HG02642 (cell line): ENCODE results near the gene MCU.
"Not testable (repeated sequence)": the region's sequence is repeated elsewhere in the genome, so short reads cannot be mapped to it uniquely, and the experiment has no call there.

Experiments
- ATAC-seq: cut with Tn5 transposase; IDR thresholded peaks from one replicate; pipeline ENCODE4 v1.9.1; 2021; ENCODE audit warnings: mild to moderate bottlenecking; ENCODE audit not compliant: unreplicated experiment, poor library complexity

The MCU gene

GRCh38 chr10:72685264-72685921, 6.5 kb upstream of the MCU start:
- no peak for ATAC-seq

DNA sequence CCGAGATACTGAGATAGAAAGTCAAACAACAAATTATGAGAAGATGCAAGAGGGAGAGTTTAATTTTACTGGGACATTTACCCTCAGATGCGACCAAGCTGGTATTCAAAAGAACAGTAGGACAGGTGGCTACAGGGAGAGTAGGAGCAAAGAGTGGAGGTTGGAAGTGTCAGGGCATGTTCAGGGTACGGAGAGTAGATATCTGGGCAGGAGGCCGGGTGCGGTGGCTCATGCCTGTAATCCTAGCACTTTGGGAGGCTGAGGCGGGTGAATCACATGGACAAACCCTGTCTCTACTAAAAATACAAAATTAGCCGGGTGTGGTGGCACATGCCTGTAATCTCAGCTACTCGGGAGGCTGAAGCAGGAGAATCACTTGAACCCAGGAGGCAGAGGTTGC, 5.5 kb upstream of the MCU start:
- ATAC-seq, result not testable (repeated sequence)

GRCh38 chr10:72687035-72687434, 4.9 kb upstream of the MCU start:
- no peak for ATAC-seq

- ATAC-seq, result no peak
Measured at GRCh38 chr10:72688208-72688651, 3.7 kb upstream of the MCU start.

DNA sequence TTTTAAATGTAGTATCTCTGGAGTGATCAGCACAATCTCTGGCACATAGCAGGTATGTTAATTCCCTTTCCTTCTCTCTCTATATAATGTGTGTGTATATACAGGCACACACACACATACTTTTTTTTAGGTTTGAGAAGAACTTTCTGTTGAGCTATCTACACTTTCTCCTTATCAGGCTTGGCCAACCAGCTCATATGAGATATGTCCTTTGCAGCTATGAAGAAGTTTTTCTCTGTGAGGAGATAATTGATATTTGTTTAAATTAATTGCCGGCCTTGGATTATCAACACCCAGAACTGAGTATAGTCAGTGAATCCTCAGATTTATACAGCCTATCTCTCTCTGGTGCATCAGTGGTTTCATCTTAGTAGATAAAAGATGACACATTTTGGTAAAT, 2.3 kb upstream of the MCU start:
- no peak for ATAC-seq

DNA sequence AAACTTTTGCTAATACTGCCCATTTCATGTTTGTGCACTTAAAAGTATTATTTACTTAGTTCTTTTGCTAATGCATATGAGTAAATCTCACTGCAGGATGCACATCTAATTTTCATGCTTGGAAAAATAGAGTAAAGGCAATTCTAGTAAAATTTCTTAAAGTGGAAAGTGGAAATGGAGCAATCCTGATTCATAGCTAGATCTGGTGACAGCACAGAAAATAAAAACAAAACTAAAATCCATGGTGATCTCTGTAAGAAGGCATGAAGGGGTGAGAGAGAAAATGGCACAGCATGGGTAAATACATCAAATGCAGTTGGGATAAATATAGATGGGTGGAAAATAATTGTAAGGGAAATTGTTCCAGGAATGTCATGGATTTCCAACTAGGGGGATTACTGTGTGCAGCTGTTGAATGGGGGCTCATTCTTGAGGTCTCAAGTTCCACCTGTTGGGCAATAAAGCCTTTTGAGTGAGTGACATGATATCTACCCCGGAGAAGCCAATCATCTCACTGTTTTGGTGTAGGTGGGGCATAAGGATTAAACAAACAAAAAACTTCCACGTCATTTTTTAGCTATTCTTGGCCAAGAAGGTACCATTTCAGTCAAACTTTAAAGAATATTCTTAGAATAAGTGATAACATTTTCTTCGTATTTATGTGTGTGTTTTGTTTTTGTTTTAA, 1.7 kb upstream of the MCU start:
- no peak for ATAC-seq

- ATAC-seq, result no peak
Measured at GRCh38 chr10:72691470-72691862, 477 bp upstream of the MCU start.

- ATAC-seq, result no peak
Measured at GRCh38 chr10:72692744-72692993, 726 bp downstream of the MCU start.

DNA sequence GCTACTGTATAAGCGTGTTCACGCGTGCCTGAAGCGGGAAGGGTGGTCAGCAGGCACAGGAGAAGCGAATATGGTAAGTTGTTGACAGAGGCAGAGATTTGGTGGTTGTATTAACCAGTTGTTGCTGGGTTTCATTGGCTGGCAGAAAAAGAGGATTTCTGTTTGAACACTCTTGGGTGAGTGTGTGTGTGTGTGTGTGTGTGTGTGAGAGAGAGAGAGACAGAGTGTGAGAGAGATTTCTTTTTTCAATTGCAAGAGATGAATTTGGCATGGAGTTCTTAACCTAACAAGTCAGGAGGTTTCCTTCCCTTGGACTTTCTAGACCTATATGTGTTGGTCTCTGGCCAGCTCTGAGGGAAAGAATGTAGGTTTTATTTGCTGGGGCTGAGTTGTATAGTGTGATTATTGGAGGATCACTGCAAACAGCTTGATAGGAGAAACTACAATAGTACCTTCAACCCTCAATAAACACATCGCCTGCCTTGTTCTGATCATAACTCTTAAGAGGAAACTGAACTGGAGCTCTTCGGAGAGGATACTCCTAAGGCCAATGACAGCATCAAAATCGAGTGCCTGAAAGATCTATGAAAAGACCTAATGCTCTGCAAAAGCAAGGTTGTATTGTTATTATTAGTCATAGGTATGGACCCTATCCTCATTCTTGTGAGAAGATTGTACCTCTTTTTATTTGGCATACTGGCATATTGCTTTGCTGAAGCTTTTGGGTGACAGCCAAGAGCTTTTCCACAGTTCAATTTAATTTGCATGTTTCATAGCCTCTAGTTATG, 1.2 kb downstream of the MCU start:
- ATAC-seq, result no peak

DNA sequence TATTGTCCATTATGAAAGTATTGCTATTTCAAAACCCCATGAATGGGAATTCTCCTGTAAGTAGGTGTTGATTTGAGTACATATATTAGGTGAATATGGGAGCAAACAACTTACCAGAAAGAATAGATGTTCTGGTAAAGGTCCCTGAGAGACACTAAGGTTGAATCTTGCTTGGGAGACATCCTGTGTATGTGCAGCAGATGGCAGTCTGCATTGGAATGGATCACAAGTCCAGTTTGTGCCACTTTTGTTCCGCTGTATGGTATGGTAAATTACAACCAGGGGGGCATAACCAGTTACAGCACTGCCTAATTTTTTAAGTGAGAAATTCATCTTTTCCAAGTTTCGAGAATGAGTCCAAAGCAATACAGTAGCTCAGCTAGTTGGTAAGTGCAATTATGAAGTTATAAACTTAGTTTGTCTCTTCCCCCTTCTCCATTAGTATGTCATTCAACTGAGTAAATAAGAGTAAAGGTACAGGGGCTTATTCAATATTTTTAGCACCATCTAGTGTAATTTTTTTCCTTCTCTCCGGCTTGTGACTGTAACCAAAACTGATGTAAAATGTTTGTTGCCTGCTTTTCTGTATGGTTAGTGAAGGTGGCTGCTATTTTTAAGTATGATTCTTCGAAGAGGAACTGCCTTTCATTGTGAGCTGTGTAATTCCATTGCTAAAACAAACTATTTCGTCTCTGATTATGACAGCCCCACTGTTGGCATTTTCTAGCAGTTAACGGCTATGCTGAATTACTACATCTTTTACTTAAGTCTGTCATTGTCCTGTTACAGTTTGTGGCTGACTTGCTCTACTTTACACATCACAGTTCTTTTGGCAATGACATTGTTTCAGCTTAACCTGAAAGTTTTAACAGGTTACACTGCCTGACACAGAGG, 2.8 kb downstream of the MCU start:
- ATAC-seq, result no peak

DNA sequence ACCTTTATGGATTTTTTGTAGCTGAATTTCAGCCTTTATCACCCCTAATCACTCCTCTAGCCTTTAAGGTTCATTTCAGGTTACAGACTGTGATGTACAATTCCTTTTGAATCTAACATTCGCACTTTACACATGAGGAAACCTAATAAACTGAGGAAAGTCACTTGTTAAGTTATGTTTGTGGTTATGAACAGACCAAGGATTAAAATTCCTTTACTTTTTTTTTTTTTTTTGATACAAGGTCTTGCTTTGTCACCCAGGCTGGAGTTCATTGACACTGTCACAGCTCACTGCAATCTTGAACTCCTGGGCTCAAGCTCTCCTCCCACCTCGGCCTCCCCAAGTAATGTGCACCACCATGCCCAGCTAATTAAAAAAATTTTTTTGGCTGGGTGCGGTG, 3.6 kb downstream of the MCU start:
- ATAC-seq, result no peak

DNA sequence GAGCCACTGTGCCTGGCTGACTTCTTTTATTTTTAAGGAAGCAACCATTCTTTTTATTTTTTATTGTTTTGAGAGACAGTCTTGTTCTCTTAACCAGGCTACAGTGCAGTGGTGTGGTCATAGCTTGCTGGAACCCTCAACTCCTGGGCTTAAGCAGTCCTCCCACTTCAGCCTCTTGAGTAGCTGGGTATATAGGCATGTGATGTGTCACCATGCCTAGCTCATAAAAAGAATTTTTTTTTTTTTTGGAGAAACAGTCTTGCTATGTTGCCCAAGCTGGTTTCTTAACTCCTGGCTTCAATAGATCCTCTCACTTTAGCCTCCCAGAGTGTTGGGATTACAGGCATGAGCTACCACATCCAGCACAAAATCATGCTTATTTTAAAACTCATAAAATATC, 5.8 kb downstream of the MCU start:
- no peak for ATAC-seq

GRCh38 chr10:72702465-72702864, 10.5 kb downstream of the MCU start:
- not testable (repeated sequence) for ATAC-seq

DNA sequence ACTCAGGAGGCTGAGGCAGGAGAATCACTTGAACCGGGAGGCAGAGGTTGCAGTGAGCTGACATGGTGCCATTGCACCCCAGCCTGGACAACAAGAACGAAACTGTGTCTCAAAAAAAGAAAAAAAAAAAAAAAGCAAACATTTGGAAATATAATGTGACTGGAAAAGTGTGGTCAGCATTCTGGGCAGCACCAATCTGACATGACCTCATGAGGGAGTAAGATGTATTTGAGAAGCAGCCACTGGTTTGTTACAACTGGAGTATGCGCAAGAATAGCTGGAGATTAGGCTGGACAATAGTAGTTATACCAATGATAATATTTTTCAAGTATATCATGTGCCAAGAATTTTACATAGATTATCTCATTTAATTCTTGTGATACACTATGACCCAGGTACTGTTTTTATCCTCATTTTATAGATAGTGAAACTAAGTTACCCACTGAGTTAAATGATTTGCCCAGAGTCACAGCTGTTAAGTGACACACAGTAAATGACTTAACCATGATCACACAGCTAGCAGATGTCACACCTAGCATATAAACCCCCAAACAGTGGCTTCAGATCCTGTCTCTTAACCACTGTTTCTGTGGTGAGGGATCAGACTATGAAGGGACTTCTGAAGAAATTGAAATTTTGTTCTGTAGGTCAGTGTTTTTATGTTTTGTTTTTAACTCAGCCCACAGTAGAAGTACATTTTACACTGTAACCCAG, 11.1 kb downstream of the MCU start:
- no peak for ATAC-seq

GRCh38 chr10:72704117-72704516, 12.2 kb downstream of the MCU start:
- no peak for ATAC-seq

DNA sequence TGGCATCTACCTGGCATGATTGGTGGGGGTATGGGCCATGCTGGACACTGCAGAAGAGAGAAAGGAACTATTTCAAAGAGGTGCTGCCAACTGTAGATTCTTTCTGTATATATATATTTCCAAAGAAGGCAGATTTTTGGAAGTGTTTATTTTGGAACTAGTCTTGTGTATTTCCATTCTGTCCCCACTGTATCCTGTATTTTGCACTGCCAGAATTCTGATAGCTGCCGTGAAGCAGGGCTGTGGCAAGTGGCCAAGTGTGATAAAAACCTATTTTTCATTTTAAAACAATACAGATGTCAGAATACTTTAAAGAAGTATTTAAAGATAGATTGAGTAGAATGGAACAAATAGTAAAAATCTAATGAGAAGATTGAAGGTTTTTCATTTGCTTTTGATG, 17.1 kb downstream of the MCU start:
- no peak for ATAC-seq

DNA sequence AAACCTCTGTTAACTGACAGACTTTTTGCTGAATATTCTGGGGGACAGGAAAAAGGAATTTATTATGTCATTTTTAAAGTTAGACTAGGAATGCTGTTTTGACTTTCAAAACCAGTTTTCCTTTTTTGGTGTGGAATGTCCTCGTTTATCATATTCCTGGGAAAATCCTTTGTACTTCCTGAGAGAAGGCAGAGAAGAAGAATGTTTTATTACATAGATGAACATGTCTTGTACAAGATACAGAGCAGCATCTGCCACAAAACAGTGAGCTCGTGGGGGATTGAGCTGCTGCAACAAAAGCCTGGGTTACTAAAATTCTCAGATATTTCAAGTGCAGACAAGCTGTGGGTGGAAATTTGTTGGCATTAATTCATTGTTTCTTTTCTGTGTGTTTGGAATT, 20.2 kb downstream of the MCU start:
- no peak for ATAC-seq

- ATAC-seq, result no peak
Measured at GRCh38 chr10:72719941-72720592, 28.1 kb downstream of the MCU start.

- ATAC-seq, result no peak
Measured at GRCh38 chr10:72720814-72721660, 29.1 kb downstream of the MCU start.
